ENCODE measurements around the gene JCHAIN.

Gene JCHAIN

DNA sequence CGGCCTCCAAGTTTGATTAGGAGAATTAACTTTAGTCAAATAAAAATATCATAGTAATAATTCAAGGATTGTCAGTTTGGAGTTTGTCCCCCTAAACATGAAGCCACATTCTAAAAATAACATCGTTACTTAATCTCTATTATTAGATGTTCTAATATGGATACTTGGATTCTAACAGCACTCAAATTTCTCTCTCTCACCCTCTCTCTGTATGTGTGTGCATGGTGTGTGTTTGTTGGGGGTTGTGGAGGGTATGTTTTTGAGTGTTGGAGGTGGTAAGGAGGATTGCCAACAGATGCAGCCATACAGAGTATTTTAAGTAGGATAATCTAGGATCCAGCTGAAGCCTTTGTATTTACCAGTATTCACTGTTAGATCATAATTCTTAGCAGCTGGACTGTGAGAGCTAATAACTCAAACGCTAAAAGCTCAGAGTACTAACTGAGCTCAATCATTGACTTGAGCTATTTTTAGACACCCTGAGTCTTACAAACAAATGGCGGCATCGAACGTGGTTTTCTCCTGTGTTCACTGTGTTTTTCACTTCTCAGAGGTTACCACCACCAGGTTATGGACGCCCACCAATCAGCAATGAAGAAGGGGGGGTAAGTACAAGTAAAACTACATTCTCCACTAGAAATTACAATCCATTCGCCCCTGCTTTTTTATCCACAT is 28.9 kb downstream of the JCHAIN start:
- DNase-seq (ENCODE audit: low read depth): no peak

DNA sequence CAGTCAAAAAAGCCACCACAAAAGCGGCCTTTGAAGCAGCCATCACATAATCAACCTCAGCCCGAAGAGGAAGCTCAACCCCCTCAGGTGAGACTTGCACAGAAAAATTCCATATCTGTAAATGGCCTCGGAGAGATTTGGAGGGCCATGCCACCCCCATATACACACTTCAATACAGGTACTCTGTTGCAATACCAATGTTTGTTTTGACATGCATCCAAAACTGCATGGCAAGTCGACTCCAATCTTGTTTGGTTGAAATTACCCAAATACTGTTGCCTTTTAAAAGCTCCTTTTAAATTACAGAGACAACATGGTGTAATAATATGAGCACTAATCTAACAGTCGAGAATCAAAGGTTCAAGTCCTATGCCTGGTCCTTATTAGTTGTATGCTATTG is 31.8 kb downstream of the JCHAIN start:
- no peak for DNase-seq (ENCODE audit: low read depth)

DNA sequence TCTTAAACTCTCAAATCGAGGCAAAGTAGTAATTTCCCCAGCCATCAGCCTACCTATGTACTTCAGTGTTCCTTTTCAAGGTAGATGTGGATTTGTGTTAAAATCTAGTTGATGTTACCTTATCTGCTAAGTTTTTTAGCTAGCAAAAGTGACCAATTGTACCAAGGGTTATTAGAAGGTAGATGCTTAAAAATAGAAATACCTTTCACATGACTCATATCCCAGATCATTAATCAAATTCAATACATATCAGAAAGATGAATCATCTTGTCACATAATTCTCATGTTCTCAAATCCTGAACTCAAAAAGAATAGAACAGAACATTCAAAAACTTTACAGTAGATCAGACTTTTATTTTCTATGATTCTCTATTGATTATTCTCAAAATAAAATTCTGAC is 34.3 kb downstream of the JCHAIN start:
- DNase-seq (ENCODE audit: low read depth): no peak

DNA sequence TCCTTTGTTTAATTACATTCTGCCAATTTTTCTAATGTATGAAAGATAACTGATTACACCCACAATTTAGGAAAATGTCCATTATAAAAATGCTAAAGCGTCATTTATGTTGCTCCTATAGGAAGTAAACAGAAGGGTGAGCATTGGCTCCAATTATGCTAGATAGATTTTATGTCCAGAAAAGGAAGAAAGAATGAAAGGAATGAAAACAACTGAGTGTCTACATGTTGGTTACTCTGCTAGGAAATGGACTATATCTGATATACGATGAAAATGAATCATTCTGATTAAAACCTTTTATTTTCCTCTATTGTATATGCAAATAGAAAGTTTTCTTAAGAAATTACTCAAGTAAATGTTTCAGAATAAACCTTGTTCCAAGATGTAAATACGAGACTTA is 36.1 kb downstream of the JCHAIN start:
- no peak for DNase-seq (ENCODE audit: low read depth)

DNA sequence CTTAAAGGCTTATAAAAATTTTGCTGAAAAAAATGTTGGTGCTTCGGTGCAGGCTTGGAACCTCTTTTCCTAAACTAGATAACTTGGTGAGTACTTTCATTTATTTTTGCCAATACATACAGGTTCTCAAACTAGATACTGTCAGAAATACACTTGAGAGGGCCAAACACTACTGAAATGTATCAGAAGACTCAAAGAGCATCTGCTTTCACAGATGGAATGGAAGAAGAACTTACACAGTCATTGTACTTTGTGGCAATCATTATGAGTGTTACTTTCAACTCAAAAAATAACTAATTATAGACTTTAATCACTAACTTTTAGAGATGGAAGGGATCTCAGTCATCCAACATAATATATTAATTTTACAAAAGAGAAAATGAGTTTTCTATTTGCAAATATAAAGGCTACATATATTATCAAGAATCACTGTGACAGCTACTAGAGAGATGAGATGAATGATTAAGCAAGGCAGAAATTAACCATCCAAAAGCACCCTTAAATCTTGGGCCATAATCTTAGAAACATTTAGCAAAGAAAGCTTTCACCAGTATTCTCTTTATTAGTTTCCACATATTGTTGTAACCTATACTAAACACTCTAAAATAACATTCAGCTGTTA is 36.7 kb downstream of the JCHAIN start:
- no peak for DNase-seq (ENCODE audit: low read depth)

DNA sequence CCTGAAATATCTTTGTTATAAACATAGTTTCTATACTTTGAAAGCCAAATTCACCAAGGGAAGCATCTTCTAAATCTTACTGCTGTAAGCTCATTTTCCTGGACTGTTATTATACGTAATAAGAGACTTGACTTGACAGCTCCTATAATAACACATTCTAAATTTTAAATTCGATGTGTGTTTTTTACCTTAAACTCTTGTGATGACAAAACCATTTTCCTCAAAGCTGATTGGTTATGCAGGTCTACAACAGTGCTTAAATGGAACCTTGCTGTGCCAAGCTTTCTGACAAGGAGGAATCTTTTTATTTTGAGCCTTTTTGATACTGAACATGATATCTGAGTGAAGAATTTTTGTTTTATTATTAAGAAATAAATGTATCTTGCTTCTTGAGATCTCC is 37.9 kb downstream of the JCHAIN start, which contains the start of gene ENAM:
TSS of gene ENAM (plus strand) at position 301 of the 400 bp plus-strand sequence. CDS start 757 bp downstream, outside the sequence.
- DNase-seq (ENCODE audit: low read depth): no peak

DNA sequence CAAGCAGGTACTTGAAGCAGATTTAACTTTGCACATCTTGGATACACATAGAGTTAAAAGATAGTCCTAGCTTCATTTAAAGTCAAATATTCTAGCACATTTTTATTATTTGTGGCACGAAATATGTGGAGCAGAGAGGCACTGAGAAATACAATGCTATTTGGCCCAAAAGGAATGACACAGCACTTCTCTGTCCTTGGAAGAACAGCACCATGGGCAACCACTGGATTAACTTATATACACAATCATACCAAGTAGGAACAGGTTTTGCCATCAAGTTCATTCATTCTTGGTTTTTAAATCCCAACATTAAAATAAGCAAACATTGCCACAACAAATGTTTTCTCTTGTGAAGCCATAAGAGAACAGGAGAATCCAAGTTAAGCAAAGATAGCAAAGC is 38.7 kb downstream of the JCHAIN start:
- DNase-seq (ENCODE audit: low read depth): no peak

DNA sequence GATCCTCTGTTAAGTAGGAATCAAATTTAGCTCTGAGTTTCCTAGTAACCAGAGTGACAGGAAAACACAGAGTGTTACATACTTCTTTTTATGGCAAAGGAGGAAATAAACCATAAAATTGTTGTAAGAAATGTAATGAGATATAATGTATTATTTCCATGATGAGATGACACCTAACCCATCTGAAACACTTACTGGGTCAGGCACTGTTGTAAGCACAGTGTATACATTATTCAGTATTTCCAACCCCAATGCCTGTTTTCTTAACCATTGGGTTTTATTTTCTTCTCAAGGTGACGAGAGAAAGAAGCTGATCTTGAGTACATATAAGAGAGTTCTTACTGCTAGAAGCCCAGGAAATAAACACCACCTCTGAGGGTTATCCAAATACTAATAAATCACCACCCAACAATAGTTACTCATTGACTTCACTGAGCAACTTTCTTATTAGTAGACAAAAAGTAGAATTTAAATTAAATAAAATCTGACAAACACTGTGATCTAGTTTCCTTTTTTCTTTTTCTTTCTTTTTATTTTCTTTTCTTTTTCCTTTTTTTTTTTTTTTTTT is 42.0 kb downstream of the JCHAIN start:
- DNase-seq (ENCODE audit: low read depth): no peak

DNA sequence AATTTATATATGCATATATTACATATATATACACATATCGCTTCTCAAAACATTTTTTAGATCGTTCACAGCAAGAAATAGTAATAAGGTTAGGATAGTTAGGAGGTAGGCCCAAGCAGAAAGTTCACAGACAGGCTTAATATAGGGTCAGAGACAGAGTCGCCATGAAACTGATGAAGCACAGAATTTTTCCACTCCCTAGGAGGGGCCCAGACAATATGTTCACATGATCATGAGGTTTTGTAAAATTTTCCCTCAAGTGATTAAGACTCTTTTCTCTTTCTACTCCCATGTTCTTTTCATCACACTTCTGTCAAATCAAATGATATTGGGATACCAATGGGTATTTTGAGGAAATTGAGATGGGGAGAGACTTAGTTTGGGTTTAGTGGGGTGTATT is 43.0 kb downstream of the JCHAIN start:
- no peak for DNase-seq (ENCODE audit: low read depth)

DNA sequence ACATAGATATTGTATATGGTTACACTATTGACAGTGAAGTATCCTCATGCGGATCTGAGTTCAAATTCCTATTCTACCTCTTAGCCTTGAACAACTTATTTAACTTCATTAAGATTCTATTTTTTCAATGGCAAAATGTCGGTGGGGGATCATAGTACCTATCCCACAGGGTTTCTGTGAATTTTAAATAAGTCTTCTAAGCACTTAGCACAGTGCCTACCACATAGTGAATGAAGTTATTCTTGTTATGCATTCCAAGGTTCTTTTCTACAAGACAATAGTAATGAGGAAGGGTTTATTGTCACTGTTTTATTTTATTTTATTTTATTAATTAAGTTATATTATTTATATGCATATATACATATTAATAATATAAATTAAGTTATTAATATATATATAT is 46.5 kb downstream of the JCHAIN start:
- no peak for DNase-seq (ENCODE audit: low read depth)

DNA sequence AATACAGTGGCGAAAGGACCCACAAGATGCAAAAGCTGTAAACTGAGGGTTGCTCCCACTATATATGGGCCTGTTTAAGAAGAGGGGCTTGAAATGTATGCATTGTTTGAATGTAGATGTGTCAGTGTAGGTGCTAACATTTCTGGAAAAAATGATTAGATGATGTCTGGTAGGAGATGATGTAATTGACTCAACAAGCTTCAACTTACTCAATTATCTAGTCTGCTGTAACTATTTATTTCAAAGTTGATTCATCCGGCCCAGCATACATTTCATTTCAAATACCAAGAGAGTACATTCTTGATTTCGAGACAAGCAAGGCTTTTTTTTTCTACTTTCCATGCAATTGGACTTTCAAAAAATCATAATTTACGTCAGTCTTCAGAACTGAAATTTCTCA is 47.0 kb downstream of the JCHAIN start:
- no peak for DNase-seq (ENCODE audit: low read depth)

DNA sequence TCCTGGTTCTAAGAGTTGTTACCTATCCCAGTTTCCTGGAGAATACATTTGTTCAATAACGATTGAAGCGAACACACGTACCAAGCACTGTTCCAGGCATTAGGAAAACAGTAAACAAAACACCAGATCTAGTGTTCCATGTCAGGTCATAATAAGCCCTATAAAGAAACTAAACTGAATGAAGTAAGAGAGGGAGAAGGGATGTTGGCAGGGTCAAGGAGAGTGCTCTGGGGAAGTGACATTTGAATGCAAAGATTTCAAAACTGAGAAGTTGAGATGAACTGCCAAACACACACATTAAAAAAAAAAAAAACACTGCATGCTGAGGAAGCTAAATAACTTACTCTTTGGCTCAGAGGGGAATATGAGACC is 52.1 kb downstream of the JCHAIN start:
- DNase-seq (ENCODE audit: low read depth): no peak

DNA sequence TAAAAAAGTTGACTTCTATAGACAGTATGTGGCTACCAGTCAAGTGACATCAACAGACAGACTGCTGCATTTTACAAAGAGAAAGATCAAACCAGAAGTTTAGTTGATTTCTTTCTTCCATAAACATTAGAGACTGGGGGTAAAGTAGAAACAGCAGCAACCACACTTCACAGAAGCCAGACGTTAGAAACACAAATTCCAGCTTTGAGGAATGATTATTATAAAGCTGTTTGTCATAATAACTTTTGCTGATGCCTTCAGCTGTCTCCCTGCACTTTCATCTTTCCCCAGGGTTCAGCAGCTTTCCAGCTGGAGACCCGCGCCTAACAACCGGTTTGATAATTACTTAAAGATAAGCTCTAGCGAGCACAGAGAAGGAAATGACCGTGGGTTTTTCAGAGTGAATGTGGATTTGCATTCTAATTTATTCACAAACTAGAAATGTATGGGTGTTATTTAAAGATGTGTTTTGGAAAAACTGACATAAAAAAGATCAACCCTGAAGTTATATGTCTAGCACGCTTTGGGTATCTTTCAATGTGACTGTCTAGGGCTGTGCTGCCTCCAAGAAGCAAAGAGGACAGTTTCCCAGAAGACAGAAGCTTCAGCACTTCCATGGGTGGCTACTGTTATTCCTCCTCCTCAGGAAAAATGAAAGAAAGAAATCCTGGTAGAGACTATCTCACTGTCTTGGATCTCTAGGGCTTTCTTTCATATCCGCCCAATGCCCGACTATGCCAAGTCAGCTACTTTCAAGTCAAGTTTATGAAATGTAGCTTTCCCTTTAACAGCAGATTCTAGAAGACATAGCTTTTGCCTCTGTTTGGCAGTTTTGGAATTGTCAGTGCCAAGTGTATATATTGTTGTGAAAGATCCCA is 52.8 kb downstream of the JCHAIN start:
- DNase-seq (ENCODE audit: low read depth): no peak

DNA sequence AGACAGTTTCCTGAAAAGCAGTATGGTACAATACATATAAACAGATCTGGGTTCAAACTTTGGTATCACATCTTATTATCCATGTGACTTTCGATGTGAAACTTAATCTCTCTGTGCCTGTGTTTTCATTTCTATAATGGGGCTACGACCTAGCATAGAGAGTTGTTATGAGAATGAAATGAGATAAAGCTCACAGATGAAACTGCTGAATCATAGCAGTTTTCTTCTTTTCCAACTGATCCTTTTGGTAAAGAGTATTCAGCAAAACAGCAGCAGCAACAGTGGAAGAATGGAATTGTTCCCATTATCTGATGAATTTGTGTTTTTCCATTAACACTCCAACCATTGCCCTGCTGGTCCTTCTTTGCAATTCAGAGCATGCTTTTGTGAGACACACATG is 58.0 kb downstream of the JCHAIN start:
- no peak for DNase-seq (ENCODE audit: low read depth)

DNA sequence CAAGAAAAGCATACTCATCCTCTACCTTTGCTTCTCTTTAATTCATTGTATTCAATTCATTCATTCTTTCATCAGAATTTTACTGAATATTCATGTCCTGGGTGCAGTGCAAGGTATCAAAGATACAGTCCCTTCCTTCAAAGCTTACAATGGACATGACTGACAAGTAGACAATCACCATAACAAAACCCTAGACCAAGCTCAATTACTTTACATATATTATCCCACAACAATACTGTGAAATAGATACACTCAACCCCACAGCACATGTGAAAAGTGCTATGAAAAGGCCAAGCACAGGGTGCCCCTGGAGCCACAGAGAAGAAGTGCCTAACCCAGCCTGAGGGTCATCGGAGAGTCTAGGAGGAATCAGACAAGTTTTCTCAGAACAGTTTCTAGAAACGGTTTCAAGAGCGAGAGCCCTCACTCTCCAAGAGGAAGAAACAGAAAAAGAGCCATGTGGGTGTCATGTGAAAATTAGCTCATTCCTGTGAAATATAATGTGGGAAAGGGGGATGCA is 58.9 kb downstream of the JCHAIN start:
- no peak for DNase-seq (ENCODE audit: low read depth)

DNA sequence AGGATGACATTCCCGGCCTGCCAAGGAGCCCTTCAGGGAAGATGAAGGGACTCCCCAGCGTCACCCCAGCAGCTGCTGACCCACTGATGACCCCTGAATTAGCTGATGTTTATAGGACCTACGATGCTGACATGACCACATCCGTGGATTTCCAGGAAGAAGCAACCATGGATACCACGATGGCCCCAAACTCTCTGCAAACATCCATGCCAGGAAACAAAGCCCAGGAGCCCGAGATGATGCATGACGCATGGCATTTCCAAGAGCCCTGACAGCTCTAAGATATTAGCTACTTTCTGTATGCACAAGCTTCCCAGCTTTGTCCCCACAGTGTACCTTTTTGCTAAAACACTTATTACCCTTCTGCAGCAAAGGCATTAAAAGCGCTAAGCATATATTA is 59.8 kb downstream of the JCHAIN start:
- no peak for DNase-seq (ENCODE audit: low read depth)

Data from T-helper 22 cell (primary cell).